ENCODE measurements around the gene ALX3. TPM values are rescaled to one million over a fixed set of nuclear protein-coding genes. Genes with fewer than 3 reads are reported as not detected.
"Not testable (repeated sequence)": the region's sequence is repeated elsewhere in the genome, so short reads cannot be mapped to it uniquely, and the experiment has no call there.

The ALX3 gene
- total RNA-seq, 1 experiment from 2014 or later = 0.35 TPM

DNA sequence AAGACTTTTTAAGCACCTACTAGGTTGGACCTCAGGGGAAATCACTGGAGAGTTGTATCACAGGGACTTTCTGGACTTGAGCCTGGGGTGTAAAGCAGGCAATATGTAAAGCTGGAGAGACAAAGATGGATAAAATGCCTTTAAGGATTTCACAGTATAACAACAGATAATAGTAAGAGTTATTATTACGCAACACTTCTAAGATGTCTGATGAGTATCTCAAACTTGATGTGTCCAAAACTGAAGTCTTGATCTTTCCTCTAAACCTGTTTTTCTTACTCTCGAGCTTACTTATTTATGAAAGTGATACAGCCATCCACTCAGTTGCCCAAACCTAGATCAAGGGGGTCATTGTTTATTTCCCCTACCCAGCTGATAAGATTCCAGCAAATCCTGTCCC lies 38.1 kb downstream of the ALX3 start:
- no peaks in the 10 kb centered on the region for H3K36me3 ChIP-seq (replicated peaks; ENCODE audit: control insufficient read depth, insufficient read depth, low read length)
- H3K4me3 ChIP-seq (ENCODE audit: insufficient read depth, low read depth, low read length) = no peak overlapping the region
- no peak for DNase-seq
- no peaks in the 10 kb centered on the region for H3K27me3 ChIP-seq (ENCODE audit: control insufficient read depth, insufficient read depth, low read length)

DNA sequence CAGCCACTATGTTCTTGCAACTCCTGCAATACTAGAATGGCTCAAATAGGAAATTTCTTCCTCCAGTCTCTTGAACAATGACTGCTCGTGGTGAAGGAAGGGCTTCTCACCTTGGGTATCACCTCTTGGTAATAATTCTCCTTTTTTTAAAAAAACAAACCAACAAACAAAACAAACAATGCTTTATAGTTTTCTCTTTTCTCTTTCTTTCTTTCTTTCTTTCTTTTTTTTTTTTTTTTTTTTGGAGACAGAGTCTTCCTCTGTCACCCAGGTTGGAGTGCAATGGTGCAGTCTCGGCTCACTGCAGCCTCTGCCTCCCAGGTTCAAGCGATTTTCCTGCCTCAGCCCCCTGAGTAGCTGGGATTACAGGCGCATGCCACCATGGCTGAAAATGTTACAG lies 39.8 kb downstream of the ALX3 start:
- not testable (repeated sequence) for DNase-seq; H3K27me3 ChIP-seq (ENCODE audit: control insufficient read depth, insufficient read depth, low read length); H3K4me3 ChIP-seq (ENCODE audit: insufficient read depth, low read depth, low read length); H3K36me3 ChIP-seq (replicated peaks; ENCODE audit: control insufficient read depth, insufficient read depth, low read length)

DNA sequence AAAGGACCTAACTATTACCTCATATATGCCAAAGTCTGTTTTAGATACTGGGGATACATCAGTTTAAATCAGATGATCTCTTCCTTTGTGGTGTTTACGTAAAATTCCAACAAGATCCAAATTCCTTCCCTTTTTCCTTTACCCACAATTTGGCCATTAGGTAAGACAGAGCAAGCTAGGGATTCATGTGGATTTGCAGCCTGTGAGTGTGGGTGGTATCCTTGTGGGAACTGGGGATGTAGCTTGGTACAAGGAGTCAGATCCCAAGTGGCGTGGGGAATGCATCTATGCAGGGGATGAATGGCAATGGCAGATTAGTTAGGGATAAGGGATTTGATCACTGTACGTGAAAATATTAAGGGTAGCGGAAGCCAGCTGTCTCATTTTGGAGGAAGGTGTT lies 45.9 kb downstream of the ALX3 start:
- peaks cover 10% of the 10 kb centered on the region for H3K36me3 ChIP-seq (replicated peaks; ENCODE audit: control insufficient read depth, insufficient read depth, low read length)
- no peak for DNase-seq
- no peaks in the 10 kb centered on the region for H3K27me3 ChIP-seq (ENCODE audit: control insufficient read depth, insufficient read depth, low read length)
- H3K4me3 ChIP-seq (ENCODE audit: insufficient read depth, low read depth, low read length) = no peak overlapping the region

DNA sequence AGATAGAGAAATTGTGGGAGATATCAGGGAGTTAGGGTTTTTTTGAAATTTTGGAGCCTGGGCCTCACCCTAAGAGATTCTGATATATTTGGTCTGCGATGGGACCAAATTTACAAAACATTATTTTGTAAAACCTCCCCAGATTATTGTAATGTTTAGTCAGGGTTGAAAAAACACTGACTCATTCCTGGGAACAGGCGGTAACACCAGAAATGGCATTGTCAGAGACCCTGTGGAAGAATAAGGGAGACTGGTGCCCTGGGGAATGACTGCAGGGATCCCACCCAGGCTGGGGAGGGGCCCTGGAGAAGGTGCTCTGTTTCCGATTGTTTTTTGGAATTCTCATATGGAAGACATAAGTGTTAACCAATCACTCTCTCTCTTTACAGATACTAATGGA lies 49.2 kb downstream of the ALX3 start:
- DNase-seq = no peak
- H3K36me3 ChIP-seq (replicated peaks; ENCODE audit: control insufficient read depth, insufficient read depth, low read length) = peaks cover 39% of the 10 kb centered on the region
- H3K4me3 ChIP-seq (ENCODE audit: insufficient read depth, low read depth, low read length) = no peak overlapping the region
- no peaks in the 10 kb centered on the region for H3K27me3 ChIP-seq (ENCODE audit: control insufficient read depth, insufficient read depth, low read length)

DNA sequence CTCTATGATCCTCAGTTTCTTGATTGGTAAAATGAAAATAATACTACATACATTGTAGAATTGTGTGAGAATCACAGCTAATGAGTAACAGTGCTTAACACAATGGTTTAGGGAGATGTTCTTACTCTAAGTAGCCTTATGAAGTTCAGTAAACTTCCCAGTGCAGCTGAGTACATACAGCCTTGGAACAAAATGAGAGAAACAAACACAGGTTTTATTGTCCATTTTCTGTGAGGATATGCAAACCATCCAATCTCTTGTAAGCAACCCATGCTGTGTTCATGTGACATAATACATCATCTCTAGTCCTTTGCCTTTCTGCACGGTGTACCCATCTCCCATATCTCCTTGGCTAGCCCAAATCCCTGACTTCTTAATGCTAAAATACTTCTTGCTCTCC lies 50.7 kb downstream of the ALX3 start:
- DNase-seq = no peak

DNA sequence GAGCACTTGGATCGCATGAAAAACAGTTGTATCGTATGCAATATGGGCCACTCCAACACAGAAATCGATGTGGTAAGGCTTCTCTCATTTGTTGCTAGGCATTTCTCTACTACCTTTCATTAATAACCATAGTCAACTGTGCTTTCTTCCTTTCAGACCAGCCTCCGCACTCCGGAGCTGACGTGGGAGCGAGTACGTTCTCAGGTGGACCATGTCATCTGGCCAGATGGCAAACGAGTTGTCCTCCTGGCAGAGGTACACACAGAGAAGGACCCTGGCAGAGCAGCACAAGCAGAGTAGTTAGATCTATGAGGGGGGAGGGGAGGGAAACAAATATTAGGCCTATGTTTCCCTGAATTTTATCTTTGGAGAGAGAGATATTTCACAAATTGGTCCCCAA lies 52.1 kb downstream of the ALX3 start:
- Histone ChIP-seq H3K4me3 (ENCODE audit: insufficient read depth, low read depth, low read length) (no peak overlapping the region), H3K27me3 (ENCODE audit: control insufficient read depth, insufficient read depth, low read length) (no peaks in the 10 kb centered on the region), H3K36me3 (replicated peaks; ENCODE audit: control insufficient read depth, insufficient read depth, low read length) (peaks cover 51% of the 10 kb centered on the region)
- DNase-seq = no peak

More for the DNA sequence above, 50.7 kb downstream of the ALX3 start:
- Histone ChIP-seq H3K4me3 (ENCODE audit: insufficient read depth, low read depth, low read length) (no peak overlapping the region), H3K27me3 (ENCODE audit: control insufficient read depth, insufficient read depth, low read length) (no peaks in the 10 kb centered on the region), H3K36me3 (replicated peaks; ENCODE audit: control insufficient read depth, insufficient read depth, low read length) (peaks cover 47% of the 10 kb centered on the region)

DNA sequence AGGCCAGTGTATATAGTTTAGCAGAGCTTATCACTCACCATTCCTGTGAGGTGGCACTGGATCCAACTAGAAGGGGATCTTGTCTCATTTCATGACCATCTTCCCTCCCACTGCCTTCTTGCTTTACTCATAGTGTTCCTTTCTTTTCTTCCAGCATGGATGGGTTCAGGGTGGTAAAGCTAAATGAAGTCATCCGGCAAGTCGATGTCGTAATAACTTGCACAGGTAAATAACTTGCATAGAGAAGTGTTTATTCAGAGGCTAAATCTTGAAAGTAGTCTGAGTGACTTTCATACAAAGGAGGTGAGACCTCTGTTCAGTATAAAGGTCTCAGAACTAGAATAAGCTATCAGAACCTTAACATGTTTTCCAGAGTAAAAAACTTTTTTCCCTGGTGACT lies 52.7 kb downstream of the ALX3 start:
- DNase-seq = no peak
- Histone ChIP-seq H3K27me3 (ENCODE audit: control insufficient read depth, insufficient read depth, low read length) (no peaks in the 10 kb centered on the region), H3K4me3 (ENCODE audit: insufficient read depth, low read depth, low read length) (no peak overlapping the region), H3K36me3 (replicated peaks; ENCODE audit: control insufficient read depth, insufficient read depth, low read length) (peaks cover 51% of the 10 kb centered on the region)

DNA sequence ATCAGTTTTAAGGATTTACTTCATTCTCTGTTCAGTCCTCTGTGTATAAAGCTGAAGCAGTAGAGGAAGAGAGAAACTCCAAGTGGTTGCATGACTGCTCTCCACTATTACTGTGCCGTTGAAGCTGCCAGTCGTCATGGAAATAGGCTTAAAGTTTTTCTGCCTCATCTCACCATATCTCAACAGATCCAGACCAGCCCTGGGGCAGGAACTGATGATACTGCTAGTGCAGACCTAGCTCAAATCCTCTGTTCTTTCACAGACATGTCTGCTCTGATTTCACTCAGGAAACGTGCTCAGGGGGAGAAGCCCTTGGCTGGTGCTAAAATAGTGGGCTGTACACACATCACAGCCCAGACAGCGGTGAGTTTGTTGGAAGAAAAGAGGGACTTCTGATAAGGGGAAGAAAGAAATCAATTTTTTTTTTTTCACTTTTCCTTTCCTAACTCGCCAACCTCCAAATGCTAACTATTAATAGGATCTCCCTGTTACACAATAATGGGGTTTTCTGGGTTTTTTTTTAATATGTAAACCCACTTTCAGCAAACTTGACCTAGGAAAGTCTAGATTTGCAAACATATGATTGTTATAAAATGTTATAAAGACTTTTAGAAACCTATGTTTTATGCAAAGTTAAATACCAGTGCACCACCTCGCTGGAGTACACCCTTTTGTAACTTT lies 58.2 kb downstream of the ALX3 start:
- no peaks in the 10 kb centered on the region for H3K27me3 ChIP-seq (ENCODE audit: control insufficient read depth, insufficient read depth, low read length)
- no peak overlapping the region for H3K4me3 ChIP-seq (ENCODE audit: insufficient read depth, low read depth, low read length)
- no peak for DNase-seq
- H3K36me3 ChIP-seq (replicated peaks; ENCODE audit: control insufficient read depth, insufficient read depth, low read length) = peaks cover 37% of the 10 kb centered on the region

DNA sequence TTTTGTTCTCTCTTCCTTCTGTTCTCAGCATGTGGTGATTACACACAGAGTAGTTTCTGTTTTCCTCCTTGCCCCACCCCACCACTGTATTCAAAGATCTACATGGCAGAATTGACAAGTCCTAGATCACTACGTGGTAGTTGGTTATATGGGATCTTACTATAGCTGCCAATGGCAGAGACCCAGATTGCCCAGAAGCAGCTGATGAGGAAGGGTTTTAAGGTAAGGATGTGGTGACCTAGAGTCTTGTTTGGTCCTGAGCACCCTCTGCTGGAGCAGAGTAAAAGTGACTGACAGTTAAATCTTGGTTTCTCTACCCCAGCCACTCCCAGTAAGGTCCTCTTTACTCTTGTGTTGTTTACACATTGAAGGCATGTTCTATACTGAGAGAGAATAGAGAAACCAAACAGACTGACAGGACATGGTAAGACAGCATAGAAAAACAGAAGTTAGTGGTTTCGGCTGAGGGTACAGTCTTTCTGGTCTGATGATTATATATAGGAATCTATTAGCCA lies 58.9 kb downstream of the ALX3 start:
- DNase-seq = peak; percentile 55
- H3K36me3 ChIP-seq (replicated peaks; ENCODE audit: control insufficient read depth, insufficient read depth, low read length) = peaks cover 33% of the 10 kb centered on the region

More for the DNA sequence above, 58.9 kb downstream of the ALX3 start:
- Histone ChIP-seq H3K27me3 (ENCODE audit: control insufficient read depth, insufficient read depth, low read length) (no peaks in the 10 kb centered on the region), H3K4me3 (ENCODE audit: insufficient read depth, low read depth, low read length) (no peak overlapping the region)

Other genes with a start within 250 kb of the ALX3 start
- gene CSF1, start 159.8 kb downstream of the ALX3 start, total RNA-seq (2014; rRNA removed; shearing (Covaris generic)) = 5.5 and 6.9 TPM in 2 replicates
- gene AHCYL1, start 85.9 kb downstream of the ALX3 start, total RNA-seq (2014; rRNA removed; shearing (Covaris generic)) = 49.1 and 54.3 TPM in 2 replicates
- 55.6 and 65.8 TPM in 2 replicates for gene STRIP1, start 36.0 kb downstream of the ALX3 start, total RNA-seq (2014; rRNA removed; shearing (Covaris generic))
- not detected in 2 replicates for gene UBL4B, start 41.8 kb upstream of the ALX3 start, total RNA-seq (2014; rRNA removed; shearing (Covaris generic))
- gene SLC6A17, start 79.8 kb upstream of the ALX3 start, total RNA-seq (2014; rRNA removed; shearing (Covaris generic)) = 0.17 and 0.22 TPM in 2 replicates
- gene KCNC4, start 139.6 kb upstream of the ALX3 start, total RNA-seq (2014; rRNA removed; shearing (Covaris generic)) = 3.3 and 8.6 TPM in 2 replicates